GM18499 (cell line): ENCODE results near the gene TRPC6.

Experiments used
- ATAC-seq: cut with Tn5 transposase; IDR thresholded peaks from one replicate; pipeline ENCODE4 v1.9.1; 2021; ENCODE audit warnings: moderate number of reproducible peaks; ENCODE audit not compliant: insufficient read depth, unreplicated experiment

TRPC6 gene

DNA sequence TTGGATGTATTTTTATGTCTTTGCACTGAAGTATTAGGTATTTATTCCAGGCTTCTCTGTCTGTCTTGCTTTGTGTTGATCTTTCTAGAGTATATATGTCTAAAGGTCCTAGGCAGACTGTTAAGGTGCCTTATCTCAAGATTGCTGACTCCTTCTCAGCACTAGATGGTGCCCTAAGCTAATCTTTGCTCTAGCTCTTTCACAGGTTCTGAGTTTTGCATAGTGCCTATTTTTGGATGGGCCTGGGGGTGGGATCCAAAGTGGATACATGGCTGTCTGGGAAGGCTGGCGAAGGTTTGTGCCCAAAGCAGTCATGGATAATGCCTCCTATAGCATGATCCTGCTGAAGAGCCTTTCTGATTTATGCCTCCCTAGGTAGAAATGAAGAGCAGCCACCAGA lies 154.9 kb downstream of the TRPC6 start:
- ATAC-seq, result no peak

DNA sequence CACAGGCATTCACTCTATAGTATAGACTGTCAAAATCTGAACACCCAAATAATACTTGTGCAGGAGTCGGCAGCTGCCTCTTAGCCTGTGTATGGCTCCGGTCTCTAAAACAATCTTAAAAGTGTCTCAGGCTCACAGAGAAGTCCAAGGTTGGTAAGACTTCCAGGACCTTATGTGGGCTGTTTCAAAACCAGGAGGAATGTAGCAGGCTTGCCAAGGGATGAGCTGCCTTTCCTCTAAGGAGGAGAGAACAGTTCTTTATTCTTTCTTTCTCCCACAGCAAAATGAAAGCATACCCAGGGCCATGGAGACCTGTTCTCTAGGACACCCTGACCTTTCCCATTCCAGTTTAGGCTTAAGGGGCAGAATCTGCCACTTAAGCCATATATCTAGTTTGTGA lies 176.5 kb downstream of the TRPC6 start:
- no peak for ATAC-seq
